Endothelial cell of umbilical vein (primary cell): ENCODE measurements around the gene PIK3R6.

Source experiments
- EZH2 ChIP-seq: IDR thresholded peaks from 2 replicates; pipeline ENCODE4 v1.6.1; 2012; ENCODE audit warnings: borderline replicate concordance, low read depth, mild to moderate bottlenecking, moderate library complexity, low read length, inconsistent platforms; ENCODE audit not compliant: severe bottlenecking
- MYC ChIP-seq: IDR thresholded peaks from one replicate; pipeline ENCODE4 v1.6.1; 2011; ENCODE audit warnings: mild to moderate bottlenecking, low read depth, low read length
- TF ChIP-seq, protein P1 (sequence below): IDR thresholded peaks from 2 replicates; pipeline ENCODE4 v1.6.1; 2011; ENCODE audit not compliant: insufficient read depth, insufficient read length

- TF ChIP-seq, protein P1, sequence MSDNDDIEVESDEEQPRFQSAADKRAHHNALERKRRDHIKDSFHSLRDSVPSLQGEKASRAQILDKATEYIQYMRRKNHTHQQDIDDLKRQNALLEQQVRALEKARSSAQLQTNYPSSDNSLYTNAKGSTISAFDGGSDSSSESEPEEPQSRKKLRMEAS: no peak
- no peak for TF ChIP-seq EZH2
- no peak for TF ChIP-seq MYC
Measured at GRCh38 chr17:8806926-8807550, 60.4 kb downstream of the PIK3R6 start.
